GM12864 (cell line): ENCODE results near the gene ERI3.
A peak's percentile ranks its signal among the peaks of the same experiment; 100 is the strongest.
"Not testable (repeated sequence)": the region's sequence is repeated elsewhere in the genome, so short reads cannot be mapped to it uniquely, and the experiment has no call there.

Experiments used
- DNase-seq: peaks from one replicate; pipeline ENCODE4 v3.0.0-alpha.2; 2011; ENCODE audit warnings: low read depth
- H3K4me3 ChIP-seq: 2 replicates; pipeline ENCODE4 v1.5.1; 2011; ENCODE audit warnings: mild to moderate bottlenecking, low read depth, low read length, control low read depth
- TF ChIP-seq, protein P1 (sequence below): IDR thresholded peaks from 2 replicates; pipeline ENCODE4 v1.5.1; 2011; ENCODE audit warnings: low read depth, mild to moderate bottlenecking, moderate library complexity, low read length, control low read depth, inconsistent platforms; ENCODE audit errors: missing control alignments

The ERI3 gene

DNA sequence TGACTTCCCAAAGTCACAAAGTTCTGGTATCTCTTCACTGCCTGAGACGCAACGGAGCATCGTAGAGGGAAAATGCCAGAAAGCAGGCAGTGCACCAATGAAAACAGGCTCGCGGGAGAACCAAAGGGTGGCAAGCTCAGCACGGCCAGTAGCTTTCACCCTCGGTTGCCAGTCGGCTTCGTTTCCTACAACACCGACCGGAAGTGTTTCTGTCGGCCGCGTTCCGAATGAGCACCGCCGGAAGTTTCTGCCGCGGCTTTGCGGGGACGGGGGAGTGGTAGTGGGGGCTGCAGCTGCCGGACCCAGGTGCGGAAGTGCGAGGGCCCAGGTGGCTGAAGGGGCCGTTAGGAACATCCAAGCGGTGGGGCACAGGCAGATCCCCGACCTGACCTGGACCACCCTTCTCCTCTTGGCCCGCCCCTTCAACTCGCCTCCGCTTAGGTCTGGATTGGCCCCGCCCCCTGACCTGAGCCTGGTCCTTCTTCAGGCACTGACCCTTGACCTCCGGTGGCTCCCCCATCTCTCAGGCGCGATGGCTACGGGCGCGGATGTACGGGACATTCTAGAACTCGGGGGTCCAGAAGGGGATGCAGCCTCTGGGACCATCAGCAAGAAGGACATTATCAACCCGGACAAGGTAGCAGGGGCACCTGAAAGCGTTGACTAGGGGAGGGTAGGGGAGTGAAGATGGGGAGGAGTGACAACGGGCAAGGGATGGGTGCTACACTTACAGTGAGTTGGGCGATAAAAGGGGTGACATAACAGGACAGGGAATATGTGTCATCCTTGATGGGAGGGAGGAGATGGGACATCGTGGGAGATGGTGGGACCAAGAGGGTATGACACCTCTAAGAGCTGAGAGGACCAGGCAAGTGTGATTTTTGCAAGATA lies 141.6 kb downstream of the ERI3 start, which contains the start of gene DMAP1:
DMAP1 (plus strand) TSS at position 250 of the 891 bp plus-strand sequence; CDS start at position 533, 283 bp downstream.
- peak; percentile 69 for DNase-seq

DNA sequence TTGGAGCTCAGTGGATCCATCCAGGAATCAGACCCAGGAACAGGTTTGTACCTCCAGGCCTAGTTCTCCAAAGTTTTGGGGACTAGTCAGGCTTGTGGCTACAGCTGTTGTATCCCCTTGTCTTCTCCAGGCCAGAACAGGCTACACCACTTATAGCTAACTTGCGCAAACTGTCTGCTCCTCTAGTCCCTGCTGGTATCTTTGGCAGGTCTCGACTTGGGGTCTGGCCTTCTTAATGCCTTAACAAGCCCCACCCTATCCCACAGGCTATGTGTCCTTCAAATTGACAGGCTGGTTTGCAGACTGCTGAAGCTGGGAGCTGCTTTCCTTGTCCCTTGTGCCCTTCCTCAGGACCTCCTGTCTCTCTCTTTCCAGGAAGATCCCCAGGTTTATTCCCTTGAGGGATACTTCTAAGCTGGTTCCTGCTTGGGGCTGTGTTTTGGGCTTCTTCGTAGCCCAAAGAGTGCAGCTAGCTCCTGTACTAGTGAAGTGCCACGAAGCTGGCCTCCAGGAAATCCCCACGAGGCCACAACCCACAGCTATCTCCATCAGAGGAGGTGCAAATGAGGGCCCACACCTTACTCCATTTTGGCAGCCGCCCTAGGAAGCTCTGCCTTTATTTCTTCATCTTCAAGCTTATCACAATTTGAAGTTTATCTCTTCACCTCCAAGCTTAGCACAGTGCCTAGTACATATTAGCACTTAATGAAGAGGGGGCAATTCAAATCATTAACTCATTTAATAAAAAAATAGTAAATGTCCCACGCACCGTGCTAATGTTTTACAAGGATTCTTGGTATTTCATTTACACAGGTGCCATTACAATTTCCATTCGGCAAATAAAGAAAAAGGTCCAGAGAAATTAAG lies 142.5 kb downstream of the ERI3 start:
- peak overlapping the region; percentile 66 for H3K4me3 ChIP-seq
- DNase-seq, result no peak
- TF ChIP-seq, protein P1, sequence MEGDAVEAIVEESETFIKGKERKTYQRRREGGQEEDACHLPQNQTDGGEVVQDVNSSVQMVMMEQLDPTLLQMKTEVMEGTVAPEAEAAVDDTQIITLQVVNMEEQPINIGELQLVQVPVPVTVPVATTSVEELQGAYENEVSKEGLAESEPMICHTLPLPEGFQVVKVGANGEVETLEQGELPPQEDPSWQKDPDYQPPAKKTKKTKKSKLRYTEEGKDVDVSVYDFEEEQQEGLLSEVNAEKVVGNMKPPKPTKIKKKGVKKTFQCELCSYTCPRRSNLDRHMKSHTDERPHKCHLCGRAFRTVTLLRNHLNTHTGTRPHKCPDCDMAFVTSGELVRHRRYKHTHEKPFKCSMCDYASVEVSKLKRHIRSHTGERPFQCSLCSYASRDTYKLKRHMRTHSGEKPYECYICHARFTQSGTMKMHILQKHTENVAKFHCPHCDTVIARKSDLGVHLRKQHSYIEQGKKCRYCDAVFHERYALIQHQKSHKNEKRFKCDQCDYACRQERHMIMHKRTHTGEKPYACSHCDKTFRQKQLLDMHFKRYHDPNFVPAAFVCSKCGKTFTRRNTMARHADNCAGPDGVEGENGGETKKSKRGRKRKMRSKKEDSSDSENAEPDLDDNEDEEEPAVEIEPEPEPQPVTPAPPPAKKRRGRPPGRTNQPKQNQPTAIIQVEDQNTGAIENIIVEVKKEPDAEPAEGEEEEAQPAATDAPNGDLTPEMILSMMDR, result no peak

More for the DNA sequence above, 141.6 kb downstream of the ERI3 start, which contains the start of gene DMAP1:
- peak within 1 kb of the TSS; percentile 66 for H3K4me3 ChIP-seq
- TF ChIP-seq, protein P1, result peak; percentile 5

DNA sequence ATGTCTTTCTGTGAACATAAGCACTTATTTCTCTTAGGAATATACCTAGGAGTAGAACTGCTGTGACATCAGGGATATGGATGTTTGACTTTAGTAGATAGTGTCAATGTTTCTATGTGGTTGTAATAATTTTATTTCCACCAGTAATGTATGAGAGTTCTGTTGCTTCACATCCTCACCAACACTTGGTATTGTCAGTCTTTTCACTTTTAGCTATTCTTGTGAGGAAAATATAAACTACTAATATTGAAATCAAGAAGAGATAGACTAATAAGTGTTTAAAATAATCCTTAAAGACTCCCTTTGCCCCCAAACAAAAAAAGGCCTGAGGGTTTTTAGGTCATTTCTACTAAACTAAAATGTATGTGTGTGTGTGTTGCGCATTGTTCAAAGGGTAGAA lies 144.5 kb downstream of the ERI3 start:
- TF ChIP-seq, protein P1, result no peak
- no peak for DNase-seq
- H3K4me3 ChIP-seq, result no peak overlapping the region

DNA sequence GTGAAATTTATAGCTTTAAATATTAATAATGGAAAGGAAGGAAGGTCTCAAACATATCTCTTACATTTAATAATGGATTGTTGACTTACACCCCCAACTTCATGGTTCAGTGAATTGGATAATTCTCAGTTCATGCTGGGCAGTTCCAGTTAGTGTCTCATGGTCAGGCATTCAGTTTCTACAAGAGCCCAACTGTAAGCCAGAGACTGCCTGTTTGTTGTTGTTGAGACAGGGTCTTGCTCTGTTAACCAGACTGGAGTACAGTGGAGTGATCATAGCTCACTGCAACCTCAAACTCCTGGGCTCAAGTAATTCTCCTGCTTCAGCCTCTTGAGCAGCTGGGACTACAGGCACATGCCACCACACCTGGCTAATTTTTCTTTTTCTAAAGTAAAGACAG lies 146.8 kb downstream of the ERI3 start:
- no peak overlapping the region for H3K4me3 ChIP-seq
- TF ChIP-seq, protein P1, result no peak
- no peak for DNase-seq

DNA sequence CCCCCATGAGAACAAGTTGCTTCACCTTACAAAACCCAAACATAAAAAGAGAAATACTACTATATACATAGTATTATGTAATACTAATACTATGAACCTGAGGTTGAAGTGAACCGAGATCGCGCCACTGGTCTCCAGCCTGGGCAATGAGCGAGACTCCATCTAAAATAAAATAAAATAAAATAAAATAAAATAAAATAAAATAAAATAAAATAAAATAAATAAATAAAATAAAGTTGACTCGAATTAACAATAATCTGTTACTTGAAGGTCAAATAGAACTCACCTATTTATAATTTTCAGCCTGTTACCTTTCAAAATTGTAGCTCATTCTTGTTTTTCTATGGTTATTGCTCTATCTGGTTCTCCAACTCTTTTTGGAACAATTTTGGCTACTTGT lies 148.5 kb downstream of the ERI3 start:
- not testable (repeated sequence) for H3K4me3 ChIP-seq, DNase-seq

DNA sequence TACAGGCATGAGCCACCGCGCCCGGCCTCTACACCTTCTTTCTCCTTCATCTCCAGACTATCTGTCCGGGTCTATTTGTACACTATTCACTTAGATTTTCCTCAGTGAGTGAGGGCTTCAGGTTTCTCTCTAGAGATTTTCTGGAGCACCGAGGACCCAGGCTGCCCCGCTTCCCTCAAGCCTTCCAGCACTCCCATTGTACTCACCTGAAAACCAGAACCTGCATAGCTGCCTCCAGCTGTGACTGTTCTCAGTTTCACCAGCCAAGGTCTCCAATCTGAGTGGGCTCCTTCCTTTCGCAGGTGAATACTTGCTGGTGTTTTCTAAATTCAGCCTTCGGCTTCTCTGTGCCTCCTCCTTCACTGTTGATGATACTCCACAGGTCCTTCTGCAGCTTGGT lies 154.7 kb downstream of the ERI3 start:
- H3K4me3 ChIP-seq, result no peak overlapping the region
- no peak for DNase-seq
- TF ChIP-seq, protein P1, result no peak

DNA sequence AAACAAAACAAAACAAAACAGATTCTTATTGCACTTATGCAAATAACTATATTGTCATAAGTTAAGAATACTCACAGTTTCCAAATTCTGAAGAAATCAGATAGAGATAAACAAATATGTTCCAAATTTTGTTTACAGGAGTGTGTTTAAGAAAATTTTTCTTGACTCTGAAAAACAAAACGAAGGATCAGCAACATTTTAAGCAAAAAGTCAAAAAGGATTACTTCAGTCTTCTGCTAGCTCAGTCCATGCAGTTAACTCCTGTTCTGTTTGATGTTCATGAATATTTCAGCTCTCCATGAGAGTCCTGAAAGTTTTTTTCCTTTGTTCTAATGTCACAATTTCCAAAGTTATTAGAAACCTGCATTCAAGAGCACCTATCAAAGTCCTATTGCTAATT lies 180.4 kb downstream of the ERI3 start:
- TF ChIP-seq, protein P1, result no peak
- no peak overlapping the region for H3K4me3 ChIP-seq
- no peak for DNase-seq
